ENCODE measurements around the gene ENTREP1.

DNA sequence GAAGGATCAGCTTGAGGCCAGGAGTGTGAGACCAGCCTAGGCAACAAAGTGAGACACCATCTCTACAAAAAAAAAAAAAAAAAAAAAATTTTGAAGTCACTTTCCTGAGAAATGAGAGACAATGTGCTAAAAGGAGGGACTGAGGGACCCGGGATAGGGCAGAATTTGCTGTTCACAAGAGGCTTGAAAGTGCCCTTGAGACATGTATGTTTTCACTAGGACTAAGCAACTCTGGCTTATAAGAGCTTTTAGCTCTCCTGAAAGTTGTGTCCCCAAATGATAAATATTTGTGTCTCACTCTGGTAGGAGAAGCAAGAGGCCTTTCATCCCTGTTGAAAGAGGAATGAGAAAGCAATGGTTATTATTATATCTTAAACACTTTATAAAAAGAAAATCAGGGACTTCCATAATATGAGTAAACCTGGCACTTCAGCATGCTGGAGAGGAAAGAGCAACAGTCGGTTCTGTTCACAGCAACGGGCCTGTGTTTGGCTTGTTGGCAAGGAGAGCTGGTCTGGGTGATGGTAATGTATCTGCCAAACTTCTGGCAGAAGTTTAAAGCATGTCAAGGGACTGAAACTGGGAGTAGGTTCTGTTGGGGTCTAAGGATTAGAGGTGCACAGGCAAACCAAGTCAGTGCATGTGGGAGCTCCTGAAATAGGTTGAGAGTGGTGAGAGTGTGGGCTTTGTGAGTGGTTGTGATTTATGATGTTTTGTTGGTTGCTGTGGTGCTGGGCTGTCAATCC, 32.2 kb downstream of the ENTREP1 start:
- TF ChIP-seq, protein P1, sequence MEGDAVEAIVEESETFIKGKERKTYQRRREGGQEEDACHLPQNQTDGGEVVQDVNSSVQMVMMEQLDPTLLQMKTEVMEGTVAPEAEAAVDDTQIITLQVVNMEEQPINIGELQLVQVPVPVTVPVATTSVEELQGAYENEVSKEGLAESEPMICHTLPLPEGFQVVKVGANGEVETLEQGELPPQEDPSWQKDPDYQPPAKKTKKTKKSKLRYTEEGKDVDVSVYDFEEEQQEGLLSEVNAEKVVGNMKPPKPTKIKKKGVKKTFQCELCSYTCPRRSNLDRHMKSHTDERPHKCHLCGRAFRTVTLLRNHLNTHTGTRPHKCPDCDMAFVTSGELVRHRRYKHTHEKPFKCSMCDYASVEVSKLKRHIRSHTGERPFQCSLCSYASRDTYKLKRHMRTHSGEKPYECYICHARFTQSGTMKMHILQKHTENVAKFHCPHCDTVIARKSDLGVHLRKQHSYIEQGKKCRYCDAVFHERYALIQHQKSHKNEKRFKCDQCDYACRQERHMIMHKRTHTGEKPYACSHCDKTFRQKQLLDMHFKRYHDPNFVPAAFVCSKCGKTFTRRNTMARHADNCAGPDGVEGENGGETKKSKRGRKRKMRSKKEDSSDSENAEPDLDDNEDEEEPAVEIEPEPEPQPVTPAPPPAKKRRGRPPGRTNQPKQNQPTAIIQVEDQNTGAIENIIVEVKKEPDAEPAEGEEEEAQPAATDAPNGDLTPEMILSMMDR (IDR thresholded peaks at IDR 0.05): no peak
- TF ChIP-seq POLR2AphosphoS5 (IDR thresholded peaks at IDR 0.05): no peak
- TF ChIP-seq POLR2A (IDR thresholded peaks at IDR 0.05): no peak
